A375 (cell line): ENCODE measurements around the gene RGS16. TPM values are rescaled to one million over a fixed set of nuclear protein-coding genes. Genes with fewer than 3 reads are reported as not detected.

ENCODE experiments used
- small RNA-seq: library from RNA; depleted of rRNA; stranded (forward); fragments of <200 nt; gene quantifications from one replicate; pipeline ENCODE3, GENCODE V24; 2014
- total RNA-seq: library from RNA; depleted of rRNA; stranded (reverse); fragments of >200 nt; shearing (Covaris generic); gene quantifications from 2 replicates; pipeline ENCODE4 v1.2.3, GENCODE V29; 2014; rRNA removed

The RGS16 gene, protein sequence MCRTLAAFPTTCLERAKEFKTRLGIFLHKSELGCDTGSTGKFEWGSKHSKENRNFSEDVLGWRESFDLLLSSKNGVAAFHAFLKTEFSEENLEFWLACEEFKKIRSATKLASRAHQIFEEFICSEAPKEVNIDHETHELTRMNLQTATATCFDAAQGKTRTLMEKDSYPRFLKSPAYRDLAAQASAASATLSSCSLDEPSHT
- 11.6 and 16.3 TPM in 2 replicates for total RNA-seq

GRCh38 chr1:182604175-182605164 is at the start of gene RGS16:
TSS of gene RGS16 (minus strand) at chr1:182604389. CDS start at chr1:182604259, 130 bp downstream.

GRCh38 chr1:182588500-182589396 is 15.4 kb downstream of the RGS16 start, which contains the start of gene RNASEL:
TSS of gene RNASEL (minus strand) at chr1:182589256. CDS start at chr1:182586806, 2,450 bp downstream.

Small RNA genes within 50 kb of the gene (small RNA-seq; reads per million reads assigned to genes)
- not detected for gene RF00017

Other genes starting within 250 kb of the RGS16 start
- 7.0 and 9.1 TPM in 2 replicates for gene GLUL, start 212.6 kb downstream of the RGS16 start, total RNA-seq
- not detected in 2 replicates for gene TEDDM1, start 203.7 kb downstream of the RGS16 start, total RNA-seq
- not detected in 2 replicates for gene RGSL1, start 154.2 kb downstream of the RGS16 start, total RNA-seq
- 4.9 and 6.7 TPM in 2 replicates for gene RNASEL, start 15.1 kb downstream of the RGS16 start, total RNA-seq
- 0.04 and 0.11 TPM in 2 replicates for gene RGS8, start 80.2 kb upstream of the RGS16 start, total RNA-seq
- gene NPL, start 185.4 kb upstream of the RGS16 start, total RNA-seq = 2.4 and 6.9 TPM in 2 replicates
- gene DHX9, start 235.0 kb upstream of the RGS16 start, total RNA-seq = 232 and 258 TPM in 2 replicates